HG03097 (cell line): ENCODE data around the gene YPEL1.
"Not testable (repeated sequence)": the region's sequence is repeated elsewhere in the genome, so short reads cannot be mapped to it uniquely, and the experiment has no call there.

Experiments used
- ATAC-seq: cut with Tn5 transposase; IDR thresholded peaks from one replicate; pipeline ENCODE4 v1.9.1; 2021; ENCODE audit not compliant: unreplicated experiment, low FRiP score

Gene YPEL1

GRCh38 chr22:21724496-21724895 lies 11.1 kb downstream of the YPEL1 start:
- not testable (repeated sequence) for ATAC-seq

- not testable (repeated sequence) for ATAC-seq
These were observed 14.3 kb downstream of the YPEL1 start for GRCh38 chr22:21721195-21721852.

GRCh38 chr22:21720191-21720859 lies 15.3 kb downstream of the YPEL1 start:
- not testable (repeated sequence) for ATAC-seq

- ATAC-seq, result no peak
These were observed 16.6 kb downstream of the YPEL1 start for GRCh38 chr22:21719024-21719423.

- no peak for ATAC-seq
These were observed 17.1 kb downstream of the YPEL1 start for GRCh38 chr22:21718499-21718898.

- not testable (repeated sequence) for ATAC-seq
These were observed 19.0 kb downstream of the YPEL1 start for GRCh38 chr22:21716395-21717122.

- ATAC-seq, result no peak
These were observed 20.8 kb downstream of the YPEL1 start for GRCh38 chr22:21714786-21715185.

GRCh38 chr22:21714059-21714770 lies 21.4 kb downstream of the YPEL1 start:
- ATAC-seq, result no peak

- no peak for ATAC-seq
These were observed 22.1 kb downstream of the YPEL1 start for GRCh38 chr22:21713428-21714058.

- no peak for ATAC-seq
These were observed 22.7 kb downstream of the YPEL1 start for GRCh38 chr22:21712751-21713427.

- ATAC-seq, result no peak
These were observed 23.7 kb downstream of the YPEL1 start for GRCh38 chr22:21711851-21712250.

GRCh38 chr22:21710156-21710555 lies 25.4 kb downstream of the YPEL1 start:
- ATAC-seq, result no peak

- no peak for ATAC-seq
These were observed 25.9 kb downstream of the YPEL1 start for GRCh38 chr22:21709688-21710087.

- ATAC-seq, result no peak
These were observed 26.6 kb downstream of the YPEL1 start for GRCh38 chr22:21708960-21709359.

GRCh38 chr22:21707677-21708076 lies 27.9 kb downstream of the YPEL1 start:
- ATAC-seq, result no peak

GRCh38 chr22:21703684-21704316 lies 31.8 kb downstream of the YPEL1 start:
- no peak for ATAC-seq

- no peak for ATAC-seq
These were observed 32.6 kb downstream of the YPEL1 start for GRCh38 chr22:21702700-21703683.

- no peak for ATAC-seq
These were observed 33.5 kb downstream of the YPEL1 start for GRCh38 chr22:21702094-21702493.
